ENCODE results near the gene COLEC11.
"Not testable (repeated sequence)": the region's sequence is repeated elsewhere in the genome, so short reads cannot be mapped to it uniquely, and the experiment has no call there.

COLEC11 gene

DNA sequence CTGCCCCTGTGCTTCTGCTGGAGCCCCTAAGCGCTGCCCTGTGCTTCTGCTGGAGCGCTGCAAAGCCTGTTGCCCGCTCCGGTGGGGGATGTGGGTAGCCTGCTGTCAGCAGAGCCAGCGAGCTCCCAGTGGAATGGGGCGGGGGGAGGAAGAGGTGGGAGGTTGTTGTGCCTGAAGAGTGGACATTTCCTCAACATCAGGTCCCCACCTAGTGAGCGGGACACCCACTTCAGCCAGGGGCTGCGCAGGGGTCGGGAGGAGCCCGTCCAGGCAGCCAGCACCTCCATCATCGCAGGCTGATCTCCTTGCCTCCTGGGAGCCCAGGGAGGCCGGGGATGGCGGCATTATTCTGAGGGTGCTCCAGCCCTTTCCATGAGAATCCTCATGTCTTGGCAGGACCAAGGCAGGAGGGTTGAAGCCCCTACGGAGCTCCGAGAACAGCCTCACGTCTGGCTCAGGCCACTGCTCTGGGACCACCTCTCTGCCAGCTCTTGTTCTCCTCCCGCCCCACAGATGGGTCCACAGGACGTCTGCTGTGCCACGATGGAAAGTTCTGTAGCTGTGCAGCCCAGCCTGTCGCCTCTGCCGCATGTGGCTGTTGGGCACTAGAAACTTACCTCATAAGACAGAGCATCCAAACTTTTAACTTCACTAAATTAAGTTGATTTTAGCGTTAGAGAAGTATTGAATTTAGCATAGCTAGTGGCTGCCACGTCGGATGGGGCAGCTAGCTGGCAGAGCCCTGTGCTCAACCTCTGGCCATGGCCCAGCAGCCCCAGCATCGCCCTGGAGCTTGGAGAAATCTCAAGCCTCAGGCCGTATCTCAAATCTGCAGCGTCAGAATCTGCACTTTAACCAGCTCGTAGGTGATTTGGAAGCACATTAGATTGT is 61.2 kb downstream of the COLEC11 start:
- ChIA-PET CTCF (interaction anchor here (0.6 to 0.7 kb wide), 3 partner anchors 12 to 460 kb away, joined by 3 read pairs; no protein-coding TSS in a partner anchor), POLR2A (ENCODE audit: low non-redundant PET) (no interaction called here)
- TF ChIP-seq, protein P1, sequence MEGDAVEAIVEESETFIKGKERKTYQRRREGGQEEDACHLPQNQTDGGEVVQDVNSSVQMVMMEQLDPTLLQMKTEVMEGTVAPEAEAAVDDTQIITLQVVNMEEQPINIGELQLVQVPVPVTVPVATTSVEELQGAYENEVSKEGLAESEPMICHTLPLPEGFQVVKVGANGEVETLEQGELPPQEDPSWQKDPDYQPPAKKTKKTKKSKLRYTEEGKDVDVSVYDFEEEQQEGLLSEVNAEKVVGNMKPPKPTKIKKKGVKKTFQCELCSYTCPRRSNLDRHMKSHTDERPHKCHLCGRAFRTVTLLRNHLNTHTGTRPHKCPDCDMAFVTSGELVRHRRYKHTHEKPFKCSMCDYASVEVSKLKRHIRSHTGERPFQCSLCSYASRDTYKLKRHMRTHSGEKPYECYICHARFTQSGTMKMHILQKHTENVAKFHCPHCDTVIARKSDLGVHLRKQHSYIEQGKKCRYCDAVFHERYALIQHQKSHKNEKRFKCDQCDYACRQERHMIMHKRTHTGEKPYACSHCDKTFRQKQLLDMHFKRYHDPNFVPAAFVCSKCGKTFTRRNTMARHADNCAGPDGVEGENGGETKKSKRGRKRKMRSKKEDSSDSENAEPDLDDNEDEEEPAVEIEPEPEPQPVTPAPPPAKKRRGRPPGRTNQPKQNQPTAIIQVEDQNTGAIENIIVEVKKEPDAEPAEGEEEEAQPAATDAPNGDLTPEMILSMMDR (conservative IDR thresholded peaks at IDR 0.05; ENCODE audit: low read depth) = no peak
- no peak overlapping the region for H3K27ac ChIP-seq
- no peak for DNase-seq (ENCODE audit: low spot score)

DNA sequence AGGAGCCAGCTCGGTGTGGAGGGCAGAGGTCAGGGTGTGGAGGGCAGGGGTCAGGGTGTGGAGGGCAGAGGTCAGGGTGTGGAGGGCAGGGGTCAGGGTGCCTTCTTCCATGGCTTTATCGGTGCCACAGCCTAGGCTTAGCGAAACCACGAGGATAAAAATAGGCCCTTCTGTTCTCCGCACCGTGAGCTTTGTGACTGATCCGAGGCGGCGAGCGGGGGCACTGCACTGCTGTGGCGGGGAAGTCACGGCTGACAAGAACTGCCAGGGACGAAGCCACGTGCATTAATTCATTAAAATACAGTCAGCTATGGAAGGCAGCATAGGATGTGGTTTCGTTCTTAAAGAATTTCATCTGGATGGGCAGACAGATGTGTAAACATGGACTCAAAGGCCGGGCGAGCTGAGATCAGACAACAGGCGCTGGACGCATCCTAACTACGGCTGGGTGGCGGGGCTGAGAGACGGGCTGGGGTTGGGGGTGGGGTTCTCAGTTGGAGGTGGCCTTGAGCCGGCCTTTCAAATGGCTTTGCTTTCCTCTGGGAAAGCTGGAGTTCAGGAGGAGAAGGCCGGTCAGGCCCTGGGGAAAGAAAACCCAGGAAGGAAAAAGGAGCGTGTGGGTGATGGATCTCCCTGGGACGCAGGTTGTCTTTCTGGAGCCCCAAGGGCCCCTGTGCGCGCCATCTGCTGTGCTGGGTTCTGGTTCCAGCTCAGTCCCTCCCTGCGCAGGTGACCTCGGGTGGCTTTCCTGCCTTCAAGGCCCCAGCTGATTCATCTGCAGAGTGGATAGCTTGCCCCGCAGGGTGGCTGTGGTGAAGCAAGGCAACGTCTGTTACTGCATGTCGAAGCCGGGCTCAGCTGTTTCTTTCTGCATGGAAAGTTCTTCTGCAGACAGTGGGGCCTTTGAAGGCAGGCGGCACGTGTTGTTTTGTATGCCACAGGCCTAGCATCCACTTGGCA is 62.1 kb downstream of the COLEC11 start:
- no peak for DNase-seq (ENCODE audit: low spot score)
- TF ChIP-seq, protein P1 (conservative IDR thresholded peaks at IDR 0.05; ENCODE audit: low read depth) = no peak
- POLR2A ChIA-PET (ENCODE audit: low non-redundant PET) = no interaction called here
- CTCF ChIA-PET = interaction anchor here (0.6 to 0.8 kb wide), 3 partner anchors 18 to 354 kb away, joined by 3 read pairs; no protein-coding TSS in a partner anchor
- no peak overlapping the region for H3K27ac ChIP-seq

DNA sequence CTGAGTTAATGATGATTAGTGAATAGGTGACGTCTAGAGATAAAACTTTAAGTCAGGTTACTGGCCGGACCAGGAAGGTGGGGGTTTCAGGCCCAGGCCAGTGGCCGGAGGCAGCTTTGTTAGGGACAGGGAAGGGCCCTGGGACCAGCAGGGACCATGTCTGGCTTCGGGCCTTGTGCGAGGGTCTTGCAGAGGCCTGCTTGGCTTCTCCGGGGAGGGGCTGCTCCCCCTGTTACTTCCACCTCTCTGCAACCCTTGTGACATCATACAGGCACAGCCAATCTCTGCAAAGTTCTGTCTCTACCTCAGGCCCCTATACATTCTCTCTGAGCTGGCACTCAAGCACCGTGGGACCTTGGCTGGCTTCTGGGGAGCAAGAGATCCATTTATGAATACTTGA is 63.0 kb downstream of the COLEC11 start, which contains the start of gene ALLC:
Gene ALLC, plus strand, starts transcription at position 320 of the 400 bp plus-strand sequence. CDS start 12,958 bp downstream, outside the sequence.
- H3K27ac ChIP-seq = no peak within 1 kb of the TSS
- POLR2A ChIA-PET (ENCODE audit: low non-redundant PET) = no interaction called here

DNA sequence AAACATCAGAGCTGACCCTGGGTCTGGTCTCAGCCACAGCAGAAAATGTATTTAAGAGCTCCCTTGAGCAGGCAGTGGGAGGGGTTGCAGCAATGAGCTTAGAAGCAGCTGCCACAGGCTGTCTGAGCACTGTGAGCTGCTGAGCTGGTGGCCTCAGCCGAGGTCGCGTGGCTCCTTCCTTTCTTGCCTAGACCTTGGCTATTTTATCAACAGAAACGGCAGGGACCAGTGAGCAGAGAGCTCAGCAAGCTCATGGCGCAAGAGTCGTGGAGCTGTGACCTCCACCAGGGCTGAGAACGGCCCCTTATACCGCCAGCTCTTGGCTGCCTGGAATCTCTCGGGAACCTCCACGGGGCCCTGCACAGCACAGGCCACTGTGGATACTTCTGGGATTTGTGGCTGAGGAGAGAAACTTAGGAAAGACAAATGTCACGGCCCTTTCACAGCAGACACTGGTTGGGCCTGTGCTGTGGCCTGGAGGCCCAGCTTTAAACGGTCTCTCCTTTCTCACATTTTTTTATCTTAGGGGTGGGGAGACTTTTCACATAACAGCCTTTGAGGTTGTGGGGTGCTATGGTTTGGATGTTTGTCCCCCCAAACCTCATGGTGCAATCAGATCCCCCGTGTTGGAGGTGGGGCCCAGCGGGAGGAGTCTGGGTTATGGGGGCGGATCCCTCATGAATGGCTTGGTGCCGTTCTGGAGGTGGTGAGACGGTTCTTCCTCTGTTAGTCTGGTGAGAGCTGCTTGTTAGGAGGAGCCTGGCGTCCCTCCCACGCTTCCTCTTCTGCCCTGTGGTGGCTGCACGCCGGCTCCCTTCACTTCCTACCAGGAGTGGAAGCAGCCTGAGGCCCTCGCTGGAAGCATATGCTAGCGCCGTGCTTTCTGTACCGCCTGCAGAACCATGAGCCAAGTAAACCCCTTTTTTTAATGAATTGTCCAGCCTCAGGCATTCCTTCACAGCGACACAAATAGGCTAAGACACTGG is 64.8 kb downstream of the COLEC11 start:
- no peak for DNase-seq (ENCODE audit: low spot score)
- TF ChIP-seq, protein P1 (conservative IDR thresholded peaks at IDR 0.05; ENCODE audit: low read depth) = no peak
- H3K27ac ChIP-seq = peak overlapping the region; percentile 47; the same call in 1 of the 2 replicates
- ChIA-PET CTCF (interaction anchor here (0.6 kb wide), 1 partner anchor 120 kb away, joined by 3 read pairs; no protein-coding TSS in a partner anchor), POLR2A (ENCODE audit: low non-redundant PET) (no interaction called here)

More for the DNA sequence above, 63.0 kb downstream of the COLEC11 start, which contains the start of gene ALLC:
- CTCF ChIA-PET = no interaction called here
- TF ChIP-seq, protein P1 (conservative IDR thresholded peaks at IDR 0.05; ENCODE audit: low read depth) = no peak
- no peak for DNase-seq (ENCODE audit: low spot score)

DNA sequence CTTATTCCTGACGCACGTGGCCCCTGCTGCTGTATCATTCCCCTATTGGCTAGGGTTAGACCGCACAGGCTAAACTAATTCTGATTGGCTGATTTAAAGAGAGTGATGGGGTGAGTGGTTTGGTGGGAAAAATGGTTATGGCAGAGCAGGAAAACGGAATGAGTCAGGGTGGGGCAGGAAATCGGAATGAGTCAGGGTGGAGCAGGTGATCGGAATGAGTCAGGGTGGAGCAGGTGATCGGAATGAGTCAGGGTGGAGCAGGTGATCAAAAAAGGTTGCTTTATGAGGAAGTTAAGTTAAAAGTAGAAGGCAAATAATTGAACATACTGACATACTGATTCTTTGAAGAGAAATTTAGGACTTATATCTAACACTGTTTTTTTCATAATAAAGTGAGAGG is 65.7 kb downstream of the COLEC11 start:
- POLR2A ChIA-PET (ENCODE audit: low non-redundant PET); CTCF ChIA-PET; DNase-seq (ENCODE audit: low spot score): not testable (repeated sequence)
- H3K27ac ChIP-seq = peak overlapping the region; percentile 47; the same call in 1 of the 2 replicates

DNA sequence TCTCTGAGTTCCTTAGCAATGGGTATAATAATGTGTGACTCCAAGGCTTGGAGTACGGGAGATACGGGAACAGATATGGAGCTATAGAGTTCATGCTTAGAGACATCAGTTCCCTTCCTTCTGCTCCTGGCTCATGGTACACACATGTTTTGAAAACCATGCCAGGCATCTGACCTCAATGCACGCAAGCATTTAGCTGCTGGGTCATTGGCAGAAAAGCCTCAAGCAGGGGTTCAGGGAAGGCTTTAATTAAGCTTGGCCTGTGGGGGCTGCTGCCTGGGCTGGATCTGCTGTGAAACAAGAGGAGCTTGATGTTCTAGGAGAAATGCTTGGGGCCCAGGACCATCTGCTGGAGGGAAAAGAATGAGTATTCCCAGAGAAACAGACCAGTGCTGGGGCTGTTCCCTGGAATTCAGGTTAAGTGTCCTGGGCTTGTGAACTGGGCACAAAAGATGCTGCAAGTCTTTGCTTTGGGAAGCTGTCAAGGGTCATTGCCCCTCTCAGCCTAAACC is 66.3 kb downstream of the COLEC11 start:
- no peak for DNase-seq (ENCODE audit: low spot score)
- TF ChIP-seq, protein P1 (conservative IDR thresholded peaks at IDR 0.05; ENCODE audit: low read depth) = no peak
- CTCF ChIA-PET = no interaction called here
- POLR2A ChIA-PET (ENCODE audit: low non-redundant PET) = no interaction called here
- no peak overlapping the region for H3K27ac ChIP-seq

All from RWPE1 (cell line).